SH-SY5Y (cell line): ENCODE measurements around the gene KRT80.

Experiments
- GATA2 ChIP-seq: IDR thresholded peaks from 2 replicates; pipeline ENCODE4 v1.6.1; 2011; ENCODE audit warnings: mild to moderate bottlenecking, low read depth, low read length
- GATA3 ChIP-seq: IDR thresholded peaks from 2 replicates; pipeline ENCODE4 v1.6.1; 2011; ENCODE audit warnings: low read depth, mild to moderate bottlenecking, low read length, moderate library complexity

The KRT80 gene

GRCh38 chr12:52152905-52153317 lies 38.9 kb downstream of the KRT80 start:
- TF ChIP-seq GATA2 (no peak), GATA3 (no peak)

- TF ChIP-seq GATA3 = no peak
- no peak for TF ChIP-seq GATA2
Measured at GRCh38 chr12:52151837-52152783, 39.7 kb downstream of the KRT80 start.

- TF ChIP-seq GATA2 (no peak), GATA3 (no peak)
Measured at GRCh38 chr12:52151153-52151836, 40.5 kb downstream of the KRT80 start.

- TF ChIP-seq GATA2 (no peak), GATA3 (no peak)
Measured at GRCh38 chr12:52149651-52150241, 42.1 kb downstream of the KRT80 start.

GRCh38 chr12:52149182-52149641 lies 42.6 kb downstream of the KRT80 start:
- no peak for TF ChIP-seq GATA2
- TF ChIP-seq GATA3 = no peak

GRCh38 chr12:52148464-52149181 lies 43.2 kb downstream of the KRT80 start:
- TF ChIP-seq GATA3 (no peak), GATA2 (no peak)

GRCh38 chr12:52147964-52148463 lies 43.8 kb downstream of the KRT80 start:
- no peak for TF ChIP-seq GATA3
- no peak for TF ChIP-seq GATA2

GRCh38 chr12:52147367-52147963 lies 44.3 kb downstream of the KRT80 start:
- TF ChIP-seq GATA2 (no peak), GATA3 (no peak)

- no peak for TF ChIP-seq GATA2
- no peak for TF ChIP-seq GATA3
Measured at GRCh38 chr12:52146822-52147366, 44.9 kb downstream of the KRT80 start.

- no peak for TF ChIP-seq GATA2
- TF ChIP-seq GATA3 = no peak
Measured at GRCh38 chr12:52146089-52146821, 45.6 kb downstream of the KRT80 start.

GRCh38 chr12:52145228-52146088 lies 46.4 kb downstream of the KRT80 start:
- TF ChIP-seq GATA2 (no peak), GATA3 (no peak)

- TF ChIP-seq GATA3 (no peak), GATA2 (no peak)
Measured at GRCh38 chr12:52144512-52145227, 47.1 kb downstream of the KRT80 start.
